Left lung (tissue), 10 donors: Measurements from ENCODE around the gene ZKSCAN3. TPM values are rescaled to one million over a fixed set of nuclear protein-coding genes. Genes with fewer than 3 reads are reported as not detected.

Experiments
- ATAC-seq: fragments of 200-7000 bp; cut with Tn5 transposase; one replicate; pipeline ENCODE4 v1.9.1; 2020; ENCODE audit warnings: moderate library complexity
- DNase-seq, 4 donors: peaks; one replicate each; pipeline ENCODE4 v3.0.0-alpha.2; 2013 to 2020
- H3K27ac ChIP-seq, 2 donors: fragments of 200-600 bp; sonication (generic) in 1 of 2; one replicate each; pipeline versions ENCODE4 v1.5.0 to v1.8.0; 2020 to 2021
- H3K27me3 ChIP-seq, 2 donors: fragments of 200-600 bp; sonication (generic) in 1 of 2; one replicate each; pipeline versions ENCODE4 v1.5.0 to v1.8.0; 2020 to 2021
- H3K36me3 ChIP-seq, 2 donors: fragments of 200-600 bp; sonication (generic) in 1 of 2; one replicate each; pipeline versions ENCODE4 v1.5.0 to v1.8.0; 2020 to 2021
- H3K4me1 ChIP-seq, 2 donors: fragments of 200-600 bp; one replicate each; pipeline ENCODE4 v1.8.0; 2021
- H3K4me3 ChIP-seq, 2 donors: fragments of 200-600 bp; sonication (generic) in 1 of 2; one replicate each; pipeline versions ENCODE4 v1.5.0 to v1.8.0; 2020 to 2021; ENCODE audit warnings: mild to moderate bottlenecking in 1 of 2
- H3K9me3 ChIP-seq, 2 donors: fragments of 200-600 bp; sonication (generic) in 1 of 2; one replicate each; pipeline versions ENCODE4 v1.5.0 to v1.8.0; 2020 to 2021
- CTCF ChIP-seq, 2 donors: fragments of 200-600 bp; sonication (generic) in 1 of 2; IDR thresholded peaks; one replicate each; pipeline versions ENCODE4 v1.5.0 to v1.8.0; 2021; ENCODE audit warnings: antibody characterized with exemption in 2 of 2
- intact Hi-C, 2 donors: fragments of 100-400 bp; cut with DNase I; formaldehyde crosslinking; loops; one replicate each; pipeline versions ENCODE4 v1.11.2 to v1.14.2; 2022
- polyA plus RNA-seq, 6 donors: library from polyadenylated mRNA; unstranded; fragments of 120-200 nt; gene quantifications; one replicate each; pipeline ENCODE4 v1.2.1, GENCODE V29; 2013; ENCODE audit not compliant: insufficient read length in 6 of 6
- total RNA-seq, 2 donors: library from RNA; stranded (reverse); fragmentation: NEBNext Ultra II Directional; extraction: Animal tissue kit (Norgen Biotek cat#: 25700); gene quantifications; one replicate each; pipeline ENCODE4 v1.2.1, GENCODE V29; 2021
- donor health status: DM: no; HTN: yes; CAD: no.
- donor health status: DM: no; HTN: no; CAD: no.

The ZKSCAN3 gene
- total and polyA plus RNA-seq, 8 donors, result 7.0 to 15.7 (median 13.3) TPM

DNA sequence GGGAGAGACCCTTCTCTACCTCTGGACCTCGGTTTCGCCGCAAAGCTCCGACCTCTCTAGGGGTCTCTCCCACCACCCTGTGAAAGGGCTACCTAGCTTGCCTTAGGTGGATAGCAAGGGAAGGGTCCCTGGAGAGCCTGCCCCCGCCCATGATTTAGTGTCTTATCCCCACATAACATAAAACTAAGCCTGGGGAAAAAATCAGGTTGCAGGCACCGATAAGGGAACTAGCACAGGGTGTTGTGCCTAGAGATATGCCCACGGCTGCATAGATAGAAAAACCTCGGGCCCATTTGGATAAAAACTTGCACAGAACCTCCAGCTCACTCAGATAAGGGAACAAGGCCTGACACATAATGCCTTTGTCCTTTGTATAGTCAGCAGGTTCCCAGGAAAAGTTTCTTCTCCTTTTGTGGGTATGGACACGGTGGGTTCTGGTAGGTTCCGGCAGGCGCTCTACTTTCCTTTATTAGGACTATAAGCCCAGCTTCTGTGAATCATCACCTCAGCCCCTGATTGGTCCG is 14.6 kb upstream of the ZKSCAN3 start:
- TF ChIP-seq CTCF (IDR thresholded peaks at IDR 0.05), result no peak
- Histone ChIP-seq H3K27ac (peak overlapping the region; percentile 94 to 99), H3K4me3 (peak overlapping the region; percentile 54 to 62), H3K9me3 (peaks cover 0 to under 1% of the 10 kb centered on the region in 2 donors), H3K4me1 (peaks cover 0 to 11% of the 10 kb centered on the region in 2 donors), H3K27me3 (no peaks in the 10 kb centered on the region), H3K36me3 (no peaks in the 10 kb centered on the region)
- intact Hi-C loops, result no loop called here
- DNase-seq, result peak in 1 of 4 donors; percentile 16
- no peak for ATAC-seq

- Histone ChIP-seq H3K27ac (peak within 1 kb of the TSS; percentile 94 to 99), H3K36me3 (no peaks in the 10 kb centered on the region), H3K4me3 (peak within 1 kb of the TSS; percentile 54 to 62), H3K9me3 (peaks cover 0 to 6% of the 10 kb centered on the region in 2 donors), H3K4me1 (peaks cover 0 to 11% of the 10 kb centered on the region in 2 donors), H3K27me3 (no peaks in the 10 kb centered on the region)
- TF ChIP-seq CTCF (IDR thresholded peaks at IDR 0.05), result no peak
- DNase-seq (peak; percentile 91 to 99 (median 97)), ATAC-seq (peak; percentile 97)
- intact Hi-C loops, result no loop called here
These were observed 14.0 kb upstream of the ZKSCAN3 start, which contains the start of gene ZSCAN31 for GRCh38 chr6:28335564-28336283. ZSCAN31 (minus strand) TSS chr6:28336148; CDS start chr6:28329683, 6,465 bp downstream.

DNA sequence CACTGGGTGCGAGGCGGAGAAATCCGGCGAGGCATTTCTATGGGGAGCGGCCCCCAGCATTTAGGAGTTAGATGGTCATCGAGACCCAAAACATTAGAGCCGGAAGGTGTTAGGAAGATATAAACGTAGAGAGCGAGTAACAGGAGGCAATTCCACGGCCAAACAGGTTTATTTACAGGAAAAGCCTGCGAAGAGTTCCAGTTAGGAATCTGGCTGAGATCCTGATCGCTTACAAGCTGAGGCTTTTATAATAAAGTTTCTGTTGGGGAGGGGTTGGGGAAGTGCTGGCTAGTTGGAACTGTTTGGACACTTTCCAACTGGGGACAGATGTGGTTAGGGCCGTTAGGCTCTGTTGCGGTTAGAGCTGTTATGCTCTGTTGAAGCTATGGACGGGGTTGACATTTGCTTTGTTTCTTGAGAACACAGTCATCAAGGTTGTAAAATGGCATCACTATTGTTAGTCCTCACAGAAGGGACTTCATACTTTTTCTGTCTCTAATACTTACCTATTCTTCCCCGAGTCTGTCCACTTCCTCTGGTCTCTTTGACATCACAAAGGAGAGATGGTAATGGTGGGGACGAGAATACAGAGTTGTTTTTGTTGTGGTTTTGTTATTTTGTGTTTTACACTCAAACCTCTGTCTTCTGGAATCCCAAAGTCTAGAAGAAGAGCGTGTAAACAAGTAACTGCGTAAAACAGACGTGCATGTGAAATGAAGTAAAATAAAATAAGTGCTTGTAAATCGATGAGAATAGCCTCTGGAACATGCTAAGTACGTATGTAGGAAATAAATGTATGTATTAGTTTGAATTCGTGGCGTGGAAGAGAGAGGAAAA is 13.2 kb upstream of the ZKSCAN3 start:
- Histone ChIP-seq H3K4me3 (peak overlapping the region; percentile 54 to 62), H3K27ac (peak overlapping the region; percentile 94 to 99), H3K36me3 (no peaks in the 10 kb centered on the region), H3K4me1 (peaks cover 0 to 11% of the 10 kb centered on the region in 2 donors), H3K9me3 (peaks cover 0 to 13% of the 10 kb centered on the region in 2 donors), H3K27me3 (no peaks in the 10 kb centered on the region)
- DNase-seq (peak in 2 of 4 donors; percentile 75 to 82), ATAC-seq (peak; percentile 39)
- intact Hi-C loops, result no loop called here
- no peak for TF ChIP-seq CTCF (IDR thresholded peaks at IDR 0.05)

- Histone ChIP-seq H3K9me3 (peaks cover 0 to 13% of the 10 kb centered on the region in 2 donors), H3K27me3 (no peaks in the 10 kb centered on the region), H3K4me1 (peaks cover 0 to 11% of the 10 kb centered on the region in 2 donors), H3K27ac (peak overlapping the region in 1 of 2 donors; percentile 99), H3K4me3 (no peak overlapping the region), H3K36me3 (no peaks in the 10 kb centered on the region)
- ATAC-seq (no peak), DNase-seq (no peak)
- intact Hi-C loops, result no loop called here
- TF ChIP-seq CTCF (IDR thresholded peaks at IDR 0.05), result no peak
These were observed 12.6 kb upstream of the ZKSCAN3 start for GRCh38 chr6:28337121-28337520.
